HT-29 (cell line): ENCODE results near the gene APBA3. TPM values are rescaled to one million over a fixed set of nuclear protein-coding genes. Genes with fewer than 3 reads are reported as not detected.

Experiments
- DNase-seq: peaks from one replicate; pipeline ENCODE4 v3.0.0-alpha.2; 2015; ENCODE audit warnings: low spot score
- total RNA-seq: library from RNA; depleted of rRNA; stranded (reverse); fragments of >200 nt; shearing (Covaris generic); gene quantifications from 2 replicates; pipeline ENCODE4 v1.2.3, GENCODE V29; 2014

APBA3 gene
- total RNA-seq, 1 experiment from 2014 or later, result 31.4 TPM

- no peak for DNase-seq
Measured at GRCh38 chr19:3788996-3789778, 27.7 kb upstream of the APBA3 start.

GRCh38 chr19:3785938-3786824 is 24.7 kb upstream of the APBA3 start, which contains the start of gene MATK:
TSS of gene MATK (minus strand) at chr19:3786381. CDS start at chr19:3785135, 1,246 bp downstream.
- no peak for DNase-seq

- no peak for DNase-seq
Measured at GRCh38 chr19:3785451-3785937, 24.0 kb upstream of the APBA3 start.

GRCh38 chr19:3784607-3785450 is 23.3 kb upstream of the APBA3 start:
- peak; percentile 14 for DNase-seq

GRCh38 chr19:3783660-3784584 is 22.4 kb upstream of the APBA3 start:
- DNase-seq, result no peak

GRCh38 chr19:3782903-3783302 is 21.4 kb upstream of the APBA3 start:
- DNase-seq, result no peak

GRCh38 chr19:3782330-3782729 is 20.8 kb upstream of the APBA3 start:
- no peak for DNase-seq

GRCh38 chr19:3781603-3782002 is 20.1 kb upstream of the APBA3 start:
- DNase-seq, result no peak

- no peak for DNase-seq
Measured at GRCh38 chr19:3780786-3781304, 19.4 kb upstream of the APBA3 start.

GRCh38 chr19:3778899-3779723 is 17.6 kb upstream of the APBA3 start:
- DNase-seq, result no peak

- no peak for DNase-seq
Measured at GRCh38 chr19:3778104-3778867, 16.8 kb upstream of the APBA3 start.

GRCh38 chr19:3776479-3777040 is 15.1 kb upstream of the APBA3 start:
- no peak for DNase-seq

- DNase-seq, result no peak
Measured at GRCh38 chr19:3775831-3776230, 14.3 kb upstream of the APBA3 start.

GRCh38 chr19:3775374-3775711 is 13.9 kb upstream of the APBA3 start:
- DNase-seq, result no peak

GRCh38 chr19:3774621-3775373 is 13.3 kb upstream of the APBA3 start:
- DNase-seq, result no peak

GRCh38 chr19:3773814-3774515 is 12.5 kb upstream of the APBA3 start:
- no peak for DNase-seq

- no peak for DNase-seq
Measured at GRCh38 chr19:3771906-3772455, 10.5 kb upstream of the APBA3 start, which contains the start of gene RAX2. TSS of gene RAX2 (minus strand) at chr19:3772228. CDS start at chr19:3771742, 486 bp downstream.
